ENCODE data around the gene PCDH18.
"Not testable (repeated sequence)": the region's sequence is repeated elsewhere in the genome, so short reads cannot be mapped to it uniquely, and the experiment has no call there.

Gene PCDH18, protein sequence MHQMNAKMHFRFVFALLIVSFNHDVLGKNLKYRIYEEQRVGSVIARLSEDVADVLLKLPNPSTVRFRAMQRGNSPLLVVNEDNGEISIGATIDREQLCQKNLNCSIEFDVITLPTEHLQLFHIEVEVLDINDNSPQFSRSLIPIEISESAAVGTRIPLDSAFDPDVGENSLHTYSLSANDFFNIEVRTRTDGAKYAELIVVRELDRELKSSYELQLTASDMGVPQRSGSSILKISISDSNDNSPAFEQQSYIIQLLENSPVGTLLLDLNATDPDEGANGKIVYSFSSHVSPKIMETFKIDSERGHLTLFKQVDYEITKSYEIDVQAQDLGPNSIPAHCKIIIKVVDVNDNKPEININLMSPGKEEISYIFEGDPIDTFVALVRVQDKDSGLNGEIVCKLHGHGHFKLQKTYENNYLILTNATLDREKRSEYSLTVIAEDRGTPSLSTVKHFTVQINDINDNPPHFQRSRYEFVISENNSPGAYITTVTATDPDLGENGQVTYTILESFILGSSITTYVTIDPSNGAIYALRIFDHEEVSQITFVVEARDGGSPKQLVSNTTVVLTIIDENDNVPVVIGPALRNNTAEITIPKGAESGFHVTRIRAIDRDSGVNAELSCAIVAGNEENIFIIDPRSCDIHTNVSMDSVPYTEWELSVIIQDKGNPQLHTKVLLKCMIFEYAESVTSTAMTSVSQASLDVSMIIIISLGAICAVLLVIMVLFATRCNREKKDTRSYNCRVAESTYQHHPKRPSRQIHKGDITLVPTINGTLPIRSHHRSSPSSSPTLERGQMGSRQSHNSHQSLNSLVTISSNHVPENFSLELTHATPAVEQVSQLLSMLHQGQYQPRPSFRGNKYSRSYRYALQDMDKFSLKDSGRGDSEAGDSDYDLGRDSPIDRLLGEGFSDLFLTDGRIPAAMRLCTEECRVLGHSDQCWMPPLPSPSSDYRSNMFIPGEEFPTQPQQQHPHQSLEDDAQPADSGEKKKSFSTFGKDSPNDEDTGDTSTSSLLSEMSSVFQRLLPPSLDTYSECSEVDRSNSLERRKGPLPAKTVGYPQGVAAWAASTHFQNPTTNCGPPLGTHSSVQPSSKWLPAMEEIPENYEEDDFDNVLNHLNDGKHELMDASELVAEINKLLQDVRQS

GRCh38 chr4:137531986-137532868 is at the start of gene PCDH18:
Gene PCDH18 (minus strand): TSS chr4:137532494. CDS start chr4:137532088, 406 bp downstream.
- DNase-seq = peak; percentile 24

DNA sequence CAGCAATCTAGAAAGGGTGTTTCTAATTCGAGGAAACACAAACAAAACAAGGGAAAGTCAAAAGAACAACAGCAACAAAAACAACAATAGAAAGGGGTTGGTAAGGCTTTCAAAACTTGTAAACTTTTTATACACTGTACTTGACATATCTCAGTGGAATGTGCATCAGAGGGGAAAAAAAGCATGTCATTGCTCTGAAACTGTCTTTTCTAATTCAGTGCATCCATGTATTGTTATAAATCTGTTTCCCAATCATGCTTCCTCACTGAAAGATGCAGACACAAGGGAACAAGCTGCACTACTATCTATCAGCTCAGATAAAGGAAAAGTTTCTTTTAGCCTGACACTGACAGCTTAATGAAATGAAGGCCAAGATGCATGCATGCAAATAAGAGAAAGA is 44.2 kb upstream of the PCDH18 start:
- no peak for DNase-seq

GRCh38 chr4:137572647-137573046 is 40.4 kb upstream of the PCDH18 start:
- no peak for DNase-seq

DNA sequence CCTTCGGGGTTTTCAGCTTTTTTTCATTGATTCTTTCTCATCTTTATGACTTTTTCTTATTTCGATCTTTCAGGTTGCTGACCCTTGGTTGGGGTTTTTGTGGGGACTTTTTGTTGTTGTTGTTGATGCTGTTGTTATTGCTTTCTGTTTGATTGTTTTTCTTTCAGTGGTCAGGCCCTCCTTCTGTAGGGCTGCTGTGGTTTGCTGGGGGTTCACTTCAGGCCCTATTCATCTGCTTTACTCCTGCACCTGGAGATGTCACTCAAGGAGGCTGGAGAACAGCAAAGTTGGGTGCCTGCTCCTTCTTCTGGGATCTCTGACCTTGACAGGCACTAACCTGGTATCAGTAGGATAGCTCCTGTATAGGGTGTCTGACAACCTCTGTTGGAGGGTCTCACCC is 39.9 kb upstream of the PCDH18 start:
- no peak for DNase-seq

GRCh38 chr4:137559801-137560200 is 27.5 kb upstream of the PCDH18 start:
- no peak for DNase-seq

DNA sequence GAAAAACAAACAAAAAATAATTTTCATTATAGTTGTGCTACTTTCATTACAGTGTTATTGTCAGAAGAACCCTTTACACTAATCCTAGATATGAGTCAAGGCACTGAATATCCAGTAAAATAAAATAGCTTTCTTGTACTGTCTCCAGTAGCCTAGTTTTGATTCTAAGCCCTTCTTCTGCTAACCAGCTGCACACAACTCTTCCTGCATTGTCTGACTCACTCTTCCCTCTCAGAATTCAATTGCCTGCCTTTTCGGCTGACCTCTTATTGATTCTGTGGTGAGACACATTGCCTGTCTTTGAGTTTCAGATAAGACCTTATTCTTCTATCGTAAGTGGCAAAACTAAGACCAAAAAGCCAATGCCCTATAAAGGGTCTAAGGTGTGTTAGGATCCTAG is 26.7 kb upstream of the PCDH18 start:
- DNase-seq = no peak

GRCh38 chr4:137545461-137545861 is 13.2 kb upstream of the PCDH18 start:
- DNase-seq = no peak

- no peak for DNase-seq
Observed at GRCh38 chr4:137543648-137544047, 11.4 kb upstream of the PCDH18 start.

GRCh38 chr4:137543198-137543597 is 10.9 kb upstream of the PCDH18 start:
- no peak for DNase-seq

DNA sequence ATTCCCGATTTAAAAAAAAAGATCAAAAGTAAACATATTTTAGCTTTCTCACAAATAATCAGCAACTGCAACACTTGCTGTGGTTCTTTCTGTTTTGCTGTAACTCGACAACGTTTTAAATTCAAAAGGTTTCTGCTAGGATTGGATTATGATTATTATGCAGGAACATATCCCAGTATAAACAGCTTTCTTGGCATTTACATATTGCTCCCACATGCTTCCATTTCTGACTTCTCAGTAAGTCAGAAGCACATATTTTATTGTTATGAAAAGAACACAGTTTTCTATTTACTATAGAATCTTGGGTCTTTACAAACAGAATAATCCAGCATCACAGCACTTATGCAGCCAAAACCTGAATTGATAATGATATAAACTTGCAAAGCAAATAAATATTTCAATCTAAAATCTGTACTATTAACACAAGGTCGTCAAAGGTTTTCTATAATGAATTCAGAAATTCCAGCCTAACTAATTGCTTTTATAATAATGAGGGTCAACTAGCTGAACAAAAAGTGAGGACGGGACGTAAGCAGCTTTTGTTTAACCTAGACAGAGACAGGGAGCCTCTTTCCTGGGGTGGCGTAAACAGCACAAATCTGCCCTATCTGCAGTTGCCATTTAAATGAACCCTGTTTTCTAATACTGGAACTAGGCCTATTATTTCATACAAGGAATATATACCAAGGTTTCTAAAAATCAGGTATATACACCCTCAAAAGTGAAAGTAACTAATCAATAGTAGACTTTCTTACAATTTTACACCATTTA is 9.8 kb upstream of the PCDH18 start:
- DNase-seq = no peak

DNA sequence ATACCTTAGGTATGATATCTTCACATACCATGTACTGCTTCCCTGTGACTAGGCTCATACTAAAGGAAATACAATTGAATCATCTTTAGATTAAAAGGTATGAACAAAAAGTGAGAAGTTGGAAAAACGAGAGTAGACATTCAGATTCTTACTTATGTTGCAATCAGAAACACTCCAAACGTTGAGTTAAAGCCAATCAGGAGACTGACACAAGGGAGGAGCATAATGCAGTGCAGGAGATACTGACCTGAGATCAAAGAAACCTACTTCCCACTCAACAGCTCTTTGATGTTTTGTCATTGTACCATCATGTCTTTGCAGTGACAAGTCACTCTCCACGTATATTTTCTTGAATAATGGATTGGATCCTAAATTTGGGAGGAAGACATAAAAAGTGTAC is 8.9 kb upstream of the PCDH18 start:
- no peak for DNase-seq

DNA sequence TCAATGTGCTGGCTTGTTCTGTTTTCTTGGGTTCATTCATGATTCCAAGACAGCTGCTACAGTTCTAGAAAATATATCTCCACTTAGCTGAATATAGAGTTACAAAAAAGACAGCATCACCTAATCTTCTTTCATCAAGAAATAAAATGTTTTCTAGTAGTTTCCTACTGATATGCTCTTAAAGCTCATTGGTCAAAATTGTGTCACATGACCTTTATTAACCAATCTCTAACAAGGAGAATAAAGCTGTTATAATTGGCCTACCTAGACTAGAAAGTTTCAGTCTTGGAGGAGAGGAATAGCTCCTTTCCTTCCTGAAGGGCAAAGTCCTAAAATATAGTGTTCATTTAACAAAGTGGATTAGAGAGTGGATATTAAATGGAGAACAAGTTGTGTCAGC is 8.1 kb upstream of the PCDH18 start:
- DNase-seq = no peak

DNA sequence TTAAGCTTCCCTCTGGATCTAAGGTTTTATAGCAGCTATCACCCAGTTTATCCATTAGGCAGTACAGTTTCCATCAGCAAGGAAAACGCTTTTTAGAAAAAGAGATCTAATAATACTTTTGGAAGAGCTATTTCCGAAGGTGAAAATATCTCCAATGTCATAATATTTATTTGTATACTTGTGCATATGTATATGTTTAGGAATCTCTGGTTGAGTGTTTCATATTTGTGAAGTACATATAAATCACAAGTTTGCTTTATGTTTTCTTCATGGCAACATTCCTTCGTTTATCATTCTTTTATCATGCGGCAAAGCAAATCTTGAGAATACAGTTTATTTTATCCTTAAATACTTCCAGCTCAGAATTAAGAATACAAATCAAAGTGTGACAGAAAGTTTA is 6.2 kb upstream of the PCDH18 start:
- DNase-seq = no peak

DNA sequence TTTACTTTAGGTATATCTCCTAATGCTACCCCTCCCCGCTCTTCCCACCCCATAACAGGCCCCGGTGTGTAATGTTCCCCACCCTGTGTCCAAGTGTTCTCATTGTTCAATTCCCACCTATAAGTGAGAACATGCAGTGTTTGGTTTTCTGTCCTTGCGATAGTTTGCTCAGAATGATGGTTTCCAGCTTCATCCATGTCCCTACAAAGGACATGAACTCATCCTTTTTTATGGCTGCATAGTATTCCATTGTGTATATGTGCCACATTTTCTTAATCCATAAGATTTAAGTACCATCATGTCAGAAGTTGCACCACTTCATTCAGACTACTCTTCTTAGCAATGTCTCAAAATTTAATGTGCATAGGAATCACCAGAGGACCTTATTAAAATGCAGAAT is 5.5 kb upstream of the PCDH18 start:
- DNase-seq = not testable (repeated sequence)

GRCh38 chr4:137536789-137537561 is 4.7 kb upstream of the PCDH18 start:
- no peak for DNase-seq

- DNase-seq = no peak
Observed at GRCh38 chr4:137535718-137536117, 3.4 kb upstream of the PCDH18 start.

DNA sequence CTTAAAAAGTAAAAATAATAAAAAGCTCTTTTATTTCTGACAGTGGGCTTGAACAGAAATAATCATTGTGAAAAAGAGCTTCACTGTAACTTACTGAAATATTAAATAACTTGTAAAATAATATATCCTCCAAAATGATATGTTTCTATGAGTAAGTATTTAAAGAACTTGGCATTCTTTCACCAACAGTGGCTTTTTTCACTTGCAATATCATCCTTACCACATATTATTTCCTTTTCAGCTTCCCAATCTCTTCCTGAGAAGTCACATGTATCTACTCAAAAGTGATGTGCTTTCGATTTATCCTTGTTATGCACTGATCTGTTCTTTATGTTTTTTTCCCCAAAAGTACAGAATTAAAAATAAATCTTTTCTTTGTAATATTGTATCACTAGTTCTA is 2.2 kb upstream of the PCDH18 start:
- no peak for DNase-seq

DNA sequence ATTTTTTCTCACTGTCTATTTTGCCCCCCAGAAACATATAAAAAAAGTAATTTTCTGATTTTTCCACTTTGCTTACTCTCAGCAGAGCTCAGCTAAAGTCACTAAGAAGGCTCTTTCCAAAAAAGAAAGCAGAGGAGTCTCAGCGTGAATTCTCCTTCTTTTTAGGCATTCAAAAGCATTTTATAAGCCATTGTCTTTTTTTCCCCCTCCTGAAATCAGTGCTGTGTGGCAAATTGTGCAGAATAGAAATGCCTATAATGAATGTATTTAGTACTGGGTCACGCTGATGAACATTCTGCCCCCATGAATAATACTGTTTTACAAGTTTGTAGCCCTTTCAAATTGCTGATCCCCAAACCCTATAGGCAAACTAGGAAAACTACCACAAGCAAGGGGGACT is 1.6 kb upstream of the PCDH18 start:
- no peak for DNase-seq

GRCh38 chr4:137532869-137533236 is 559 bp upstream of the PCDH18 start:
- DNase-seq = no peak

DNA sequence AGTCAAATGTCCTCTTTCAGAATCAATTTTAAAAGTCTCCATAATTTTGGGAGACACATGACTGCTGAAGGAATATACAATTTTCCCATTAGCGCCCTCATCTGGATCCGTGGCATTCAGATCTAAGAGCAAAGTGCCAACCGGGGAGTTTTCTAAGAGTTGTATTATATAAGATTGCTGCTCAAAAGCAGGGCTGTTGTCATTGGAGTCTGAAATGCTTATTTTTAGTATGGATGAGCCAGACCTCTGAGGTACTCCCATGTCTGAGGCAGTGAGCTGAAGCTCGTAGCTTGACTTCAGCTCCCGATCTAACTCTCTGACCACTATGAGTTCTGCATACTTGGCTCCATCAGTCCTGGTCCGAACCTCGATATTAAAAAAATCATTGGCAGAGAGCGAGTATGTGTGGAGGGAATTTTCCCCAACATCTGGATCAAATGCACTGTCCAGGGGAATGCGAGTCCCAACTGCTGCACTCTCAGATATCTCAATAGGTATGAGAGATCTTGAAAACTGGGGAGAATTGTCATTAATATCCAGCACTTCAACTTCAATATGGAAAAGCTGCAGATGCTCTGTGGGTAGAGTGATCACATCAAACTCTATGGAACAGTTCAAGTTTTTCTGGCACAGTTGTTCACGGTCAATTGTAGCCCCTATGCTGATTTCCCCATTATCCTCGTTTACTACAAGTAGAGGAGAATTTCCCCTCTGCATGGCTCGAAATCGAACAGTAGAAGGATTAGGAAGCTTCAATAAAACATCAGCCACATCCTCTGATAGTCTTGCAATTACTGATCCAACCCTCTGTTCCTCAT is 917 bp downstream of the PCDH18 start:
- DNase-seq = no peak

Data from activated CD4-positive, alpha-beta T cell treated with anti-CD3 and anti-CD28 coated beads, Interleukin-2, amount 50 U/mL, for 16 hours (primary cell).